Erythroblast (primary cell): ENCODE measurements around the gene LAGE3.

Source experiments
- DNase-seq, 2 experiments: peaks; one replicate each; lab custom pipeline; 2025; lab: John Stamatoyannopoulos, UW
- GATA1 ChIP-seq: IDR thresholded peaks from 2 replicates; pipeline ENCODE4 v1.6.1; 2011; ENCODE audit warnings: low read depth, mild to moderate bottlenecking, control low read depth, low read length, moderate library complexity
- POLR2A ChIP-seq: IDR thresholded peaks from 2 replicates; pipeline ENCODE4 v1.6.1; 2011; ENCODE audit warnings: mild to moderate bottlenecking, low read length

Gene LAGE3

DNA sequence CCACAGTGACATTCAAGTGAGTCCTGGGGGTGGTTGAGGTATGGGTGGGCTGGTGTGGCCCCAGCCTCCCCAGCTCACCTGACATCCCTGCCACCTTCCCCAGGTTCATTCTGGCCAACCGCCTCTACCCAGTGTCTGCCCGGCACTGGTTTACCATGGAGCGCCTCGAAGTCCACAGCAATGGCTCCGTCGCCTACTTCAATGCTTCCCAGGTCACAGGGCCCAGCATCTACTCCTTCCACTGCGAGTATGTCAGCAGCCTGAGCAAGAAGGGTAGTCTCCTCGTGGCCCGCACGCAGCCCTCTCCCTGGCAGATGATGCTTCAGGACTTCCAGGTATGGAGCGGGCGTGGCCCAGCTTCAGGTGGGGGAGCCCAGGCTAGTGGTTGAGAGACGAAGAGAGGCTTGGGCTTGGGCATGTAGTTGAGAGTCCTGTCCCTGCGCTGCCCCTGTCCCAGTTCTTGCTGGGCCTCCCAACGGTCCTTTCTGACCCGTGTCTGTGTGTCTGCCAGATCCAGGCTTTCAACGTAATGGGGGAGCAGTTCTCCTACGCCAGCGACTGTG lies 43.8 kb downstream of the LAGE3 start:
- DNase-seq = no peak
- TF ChIP-seq GATA1 (no peak), POLR2A (no peak)

DNA sequence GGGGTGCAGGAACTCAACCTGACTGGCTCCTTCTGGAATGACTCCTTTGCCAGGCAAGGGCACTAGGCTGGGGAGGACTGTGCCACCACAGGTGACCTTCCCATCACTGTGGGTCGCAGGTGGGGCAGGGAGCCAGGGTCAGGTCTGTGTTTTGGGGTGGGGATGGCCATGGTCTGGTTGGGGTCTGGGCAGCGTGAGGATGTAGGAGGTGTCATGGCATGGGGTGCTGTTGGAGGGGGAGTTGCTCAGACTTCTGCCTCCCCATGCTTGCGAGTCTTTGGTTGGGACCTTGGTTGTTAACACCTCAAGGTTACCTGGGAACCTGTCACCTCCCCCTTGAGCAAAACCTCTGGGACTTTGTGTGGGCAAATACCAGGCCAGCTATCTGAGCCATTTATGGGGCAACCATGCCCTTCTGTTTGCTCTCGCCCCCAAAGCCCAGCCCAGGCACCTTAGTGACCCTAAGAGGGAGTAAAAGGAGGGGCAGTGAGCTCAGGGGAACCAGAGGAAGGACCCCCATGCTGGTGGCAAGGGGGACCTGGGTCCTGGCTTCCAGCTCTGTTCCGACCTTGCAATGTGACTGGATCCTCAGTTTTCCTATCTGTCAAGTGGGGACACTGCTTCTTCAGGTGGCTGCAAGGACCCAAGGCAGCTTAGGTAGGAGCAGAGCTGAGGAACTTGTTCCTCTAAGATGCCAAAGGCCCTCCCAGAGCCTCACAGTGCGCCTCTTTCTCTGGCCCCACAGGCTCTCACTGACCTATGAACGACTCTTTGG lies 44.5 kb downstream of the LAGE3 start:
- TF ChIP-seq GATA1 = no peak
- no peak for TF ChIP-seq POLR2A
- no peak for DNase-seq

DNA sequence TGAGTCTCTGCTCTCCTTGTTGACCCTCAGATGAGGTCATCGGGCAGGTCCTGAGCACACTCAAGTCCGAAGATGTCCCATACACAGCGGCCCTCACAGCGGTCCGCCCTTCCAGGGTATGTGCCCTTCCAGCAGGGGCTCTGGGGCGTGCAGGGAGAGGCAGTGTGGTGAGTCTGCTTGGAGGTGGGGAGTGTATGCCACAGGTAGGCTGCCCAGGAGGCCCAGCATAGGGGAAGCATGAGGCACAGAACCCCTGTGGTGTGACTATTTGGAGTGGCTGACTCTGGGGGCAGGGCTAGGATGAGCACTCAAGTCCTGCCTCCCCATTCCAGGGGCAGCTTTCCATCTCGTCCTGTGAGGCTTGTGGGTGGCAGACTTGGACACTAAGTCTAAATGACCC lies 45.5 kb downstream of the LAGE3 start:
- TF ChIP-seq GATA1 (no peak), POLR2A (no peak)

DNA sequence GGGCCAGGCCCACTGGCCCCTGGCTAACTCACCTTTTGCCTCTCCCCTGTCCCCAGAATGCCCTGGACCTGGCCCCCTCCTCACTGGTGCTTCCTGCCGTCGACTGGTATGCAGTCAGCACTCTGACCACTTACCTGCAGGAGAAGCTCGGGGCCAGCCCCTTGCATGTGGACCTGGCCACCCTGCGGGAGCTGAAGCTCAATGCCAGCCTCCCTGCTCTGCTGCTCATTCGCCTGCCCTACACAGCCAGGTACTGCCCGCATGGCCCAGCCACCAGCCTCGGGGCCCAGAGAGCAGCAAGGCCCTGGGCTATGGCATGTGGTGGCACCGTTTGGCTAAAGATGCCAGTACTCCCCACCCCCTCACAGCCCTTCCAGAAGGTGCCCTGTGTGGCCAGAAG lies 46.9 kb downstream of the LAGE3 start:
- DNase-seq = no peak
- TF ChIP-seq POLR2A (no peak), GATA1 (no peak)

More for the DNA sequence above, 45.5 kb downstream of the LAGE3 start:
- DNase-seq = no peak

DNA sequence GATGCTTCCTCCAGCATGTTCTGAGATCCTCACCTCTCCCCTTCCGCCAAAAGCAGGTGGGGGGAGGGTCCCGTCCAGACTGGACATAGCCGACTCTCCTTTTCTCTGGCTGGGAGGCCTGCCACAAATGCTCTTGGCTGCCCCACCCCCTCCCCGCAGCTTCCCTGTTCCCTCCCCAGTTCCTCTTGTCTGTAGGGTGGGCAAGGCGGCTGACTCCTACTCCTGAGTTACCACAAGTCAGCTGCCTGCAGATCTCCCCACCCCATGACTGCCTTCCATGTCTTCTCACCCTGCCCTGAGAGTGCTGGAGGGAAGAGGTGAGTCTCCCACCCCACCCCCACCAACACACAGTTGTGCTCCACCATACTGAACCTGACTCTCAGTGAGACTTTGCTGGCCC lies 47.7 kb downstream of the LAGE3 start:
- DNase-seq = no peak
- TF ChIP-seq GATA1 = no peak
- no peak for TF ChIP-seq POLR2A

DNA sequence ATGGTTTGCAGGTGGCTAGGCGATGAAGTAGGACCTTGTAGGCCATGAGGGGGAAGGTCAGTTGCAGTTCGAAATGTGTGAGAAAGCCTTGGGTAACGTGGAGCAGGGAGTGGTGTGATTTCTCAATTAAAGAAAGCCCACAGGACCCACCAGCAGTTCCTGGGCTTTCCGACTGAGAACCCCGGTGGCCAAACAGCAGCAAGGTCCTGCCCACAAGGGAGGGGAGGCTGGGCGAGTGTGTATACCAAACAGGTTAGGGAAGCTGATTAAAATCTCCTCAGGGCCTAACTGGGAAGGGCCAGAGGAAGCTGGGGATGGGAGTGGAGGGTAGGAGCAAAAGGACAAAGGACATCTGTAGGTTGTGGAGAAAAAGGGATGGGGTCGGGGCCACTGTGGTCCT lies 48.2 kb downstream of the LAGE3 start:
- no peak for DNase-seq
- no peak for TF ChIP-seq GATA1
- no peak for TF ChIP-seq POLR2A

DNA sequence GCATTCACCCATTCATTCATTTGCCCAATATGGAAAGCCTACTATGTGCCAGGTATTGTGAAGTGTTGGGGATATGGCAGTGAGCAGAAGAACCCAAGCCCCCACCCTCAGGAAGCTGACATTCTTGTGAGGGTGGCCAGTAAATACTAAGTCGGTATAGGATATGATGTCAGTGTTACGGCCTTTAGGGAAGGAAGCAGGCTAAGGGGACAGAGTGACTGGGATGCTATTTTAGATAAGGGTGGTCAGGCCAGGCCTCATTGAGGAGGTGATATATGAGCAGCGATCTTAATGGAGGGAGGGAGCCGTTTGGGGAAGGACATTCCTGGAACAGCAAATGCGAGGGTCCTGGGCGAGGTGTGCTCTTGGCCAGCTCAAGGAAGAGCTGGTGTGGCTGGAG lies 48.6 kb downstream of the LAGE3 start:
- TF ChIP-seq GATA1 = no peak
- no peak for TF ChIP-seq POLR2A

DNA sequence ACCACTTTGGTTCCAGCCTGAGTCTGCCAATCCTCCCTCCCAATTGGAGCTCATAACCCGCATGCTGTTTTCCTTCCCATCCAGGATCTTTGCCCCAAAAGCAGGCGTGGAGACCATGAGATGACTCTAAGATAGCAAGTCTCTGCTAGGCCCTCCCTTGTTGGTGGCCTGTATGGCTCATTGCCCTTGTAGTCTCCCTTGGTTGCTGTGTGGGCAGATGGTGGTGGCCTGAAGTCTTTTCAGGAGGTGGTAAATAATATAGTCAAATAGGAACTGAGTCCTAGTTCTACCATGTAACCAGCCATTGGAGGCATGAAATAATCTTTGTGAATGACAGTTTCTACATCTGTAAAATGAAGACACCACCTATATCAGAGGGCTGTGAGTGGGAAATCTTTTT lies 49.4 kb downstream of the LAGE3 start:
- TF ChIP-seq POLR2A = no peak
- TF ChIP-seq GATA1 = no peak
- DNase-seq = no peak

More for the DNA sequence above, 48.6 kb downstream of the LAGE3 start:
- DNase-seq = peak in 1 of 2 experiments; percentile 21

DNA sequence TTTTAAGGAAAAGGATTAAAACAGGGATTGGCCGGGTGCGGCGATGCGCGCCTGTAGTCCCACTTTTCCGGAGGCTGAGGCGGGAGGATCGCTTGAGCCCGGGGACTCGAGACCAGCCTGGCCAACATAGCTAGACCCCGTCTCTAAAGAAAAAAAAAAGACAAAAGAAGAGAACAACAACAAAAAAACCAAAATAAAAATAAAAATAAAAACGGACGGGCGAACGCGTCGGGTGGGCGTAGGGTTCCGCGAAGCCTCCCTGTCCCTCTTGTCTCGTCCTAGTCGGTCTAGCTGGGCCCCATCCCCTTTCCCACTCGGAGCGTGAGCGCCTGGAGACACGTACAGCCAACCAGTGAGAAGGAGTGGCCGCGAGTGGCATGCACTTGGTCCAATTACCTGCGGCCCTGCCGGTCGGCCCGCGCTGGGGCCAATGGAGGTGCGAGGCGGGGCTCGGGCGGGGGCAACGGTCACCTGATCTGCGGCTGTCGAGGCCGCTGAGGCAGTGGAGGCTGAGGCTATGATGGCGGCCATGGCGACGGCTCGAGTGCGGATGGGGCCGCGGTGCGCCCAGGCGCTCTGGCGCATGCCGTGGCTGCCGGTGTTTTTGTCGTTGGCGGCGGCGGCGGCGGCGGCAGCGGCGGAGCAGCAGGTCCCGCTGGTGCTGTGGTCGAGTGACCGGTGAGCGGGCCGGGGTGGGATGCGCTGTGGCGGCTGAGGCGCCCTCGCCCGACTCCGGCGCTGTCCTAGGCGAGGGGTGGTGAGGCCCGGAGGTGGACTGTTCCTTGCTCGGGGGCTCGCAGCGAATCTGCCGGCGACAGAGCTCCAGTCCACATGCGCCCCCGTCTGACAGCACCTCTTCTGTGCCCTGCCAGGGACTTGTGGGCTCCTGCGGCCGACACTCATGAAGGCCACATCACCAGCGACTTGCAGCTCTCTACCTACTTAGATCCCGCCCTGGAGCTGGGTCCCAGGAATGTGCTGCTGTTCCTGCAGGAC lies 50.6 kb downstream of the LAGE3 start, which contains the start of gene ATP6AP1:
Gene ATP6AP1, plus strand, starts transcription at position 502 of the 996 bp plus-strand sequence. Its CDS starts 16 bp downstream, at position 518.
- TF ChIP-seq GATA1 (no peak), POLR2A (peak; percentile 72)
- DNase-seq = peak; percentile 94
